Vagina (tissue), 2 donors: Measurements from ENCODE around the gene RETREG1.
"Not testable (repeated sequence)": the region's sequence is repeated elsewhere in the genome, so short reads cannot be mapped to it uniquely, and the experiment has no call there.

Experiments
- POLR2A ChIP-seq, 2 donors: fragments of 450-650 bp; IDR thresholded peaks; one replicate each; pipeline ENCODE4 v1.6.1; 2017; ENCODE audit warnings: antibody characterized with exemption in 2 of 2, mild to moderate bottlenecking in 2 of 2, moderate library complexity in 2 of 2
- POLR2AphosphoS5 ChIP-seq, 2 donors: sonication (generic); formaldehyde crosslinking; IDR thresholded peaks; one replicate each; pipeline ENCODE4 v1.9.0; 2017; ENCODE audit warnings: antibody characterized with exemption in 2 of 2, mild to moderate bottlenecking in 2 of 2, low read depth in 1 of 2; ENCODE audit not compliant: insufficient read depth in 1 of 2
- TF ChIP-seq, protein P1 (sequence below), 3 experiments: fragments of 450-650 bp in 2 of 3; fragments of 200-600 bp in 1 of 3; sonication (generic) in 1 of 3; IDR thresholded peaks; one replicate each; pipeline ENCODE4 v1.5.1; 2017 to 2019; ENCODE audit warnings: antibody characterized with exemption in 3 of 3, mild to moderate bottlenecking in 2 of 3, moderate library complexity in 2 of 3

GRCh38 chr5:16610896-16611295 lies 5.9 kb downstream of the RETREG1 start:
- TF ChIP-seq, protein P1, sequence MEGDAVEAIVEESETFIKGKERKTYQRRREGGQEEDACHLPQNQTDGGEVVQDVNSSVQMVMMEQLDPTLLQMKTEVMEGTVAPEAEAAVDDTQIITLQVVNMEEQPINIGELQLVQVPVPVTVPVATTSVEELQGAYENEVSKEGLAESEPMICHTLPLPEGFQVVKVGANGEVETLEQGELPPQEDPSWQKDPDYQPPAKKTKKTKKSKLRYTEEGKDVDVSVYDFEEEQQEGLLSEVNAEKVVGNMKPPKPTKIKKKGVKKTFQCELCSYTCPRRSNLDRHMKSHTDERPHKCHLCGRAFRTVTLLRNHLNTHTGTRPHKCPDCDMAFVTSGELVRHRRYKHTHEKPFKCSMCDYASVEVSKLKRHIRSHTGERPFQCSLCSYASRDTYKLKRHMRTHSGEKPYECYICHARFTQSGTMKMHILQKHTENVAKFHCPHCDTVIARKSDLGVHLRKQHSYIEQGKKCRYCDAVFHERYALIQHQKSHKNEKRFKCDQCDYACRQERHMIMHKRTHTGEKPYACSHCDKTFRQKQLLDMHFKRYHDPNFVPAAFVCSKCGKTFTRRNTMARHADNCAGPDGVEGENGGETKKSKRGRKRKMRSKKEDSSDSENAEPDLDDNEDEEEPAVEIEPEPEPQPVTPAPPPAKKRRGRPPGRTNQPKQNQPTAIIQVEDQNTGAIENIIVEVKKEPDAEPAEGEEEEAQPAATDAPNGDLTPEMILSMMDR (IDR thresholded peaks at IDR 0.05) = not testable (repeated sequence)
- not testable (repeated sequence) for TF ChIP-seq POLR2A (IDR thresholded peaks at IDR 0.05); POLR2AphosphoS5 (IDR thresholded peaks at IDR 0.05; ENCODE audit: insufficient read depth in 1 of 2, low read depth in 1 of 2)
